Nasal cavity respiratory epithelium epithelial cell of viscerocranial mucosa (primary cell): Measurements from ENCODE around the gene ATG2A. TPM values are rescaled to one million over a fixed set of nuclear protein-coding genes. Genes with fewer than 3 reads are reported as not detected.

ENCODE experiments used
- total RNA-seq: library from RNA; depleted of rRNA; stranded (reverse); fragments of >200 nt; gene quantifications from 2 replicates; pipeline ENCODE4 v1.2.3, GENCODE V29; 2014

The ATG2A gene
- 6.2 and 15.4 TPM in 2 replicates for total RNA-seq

DNA sequence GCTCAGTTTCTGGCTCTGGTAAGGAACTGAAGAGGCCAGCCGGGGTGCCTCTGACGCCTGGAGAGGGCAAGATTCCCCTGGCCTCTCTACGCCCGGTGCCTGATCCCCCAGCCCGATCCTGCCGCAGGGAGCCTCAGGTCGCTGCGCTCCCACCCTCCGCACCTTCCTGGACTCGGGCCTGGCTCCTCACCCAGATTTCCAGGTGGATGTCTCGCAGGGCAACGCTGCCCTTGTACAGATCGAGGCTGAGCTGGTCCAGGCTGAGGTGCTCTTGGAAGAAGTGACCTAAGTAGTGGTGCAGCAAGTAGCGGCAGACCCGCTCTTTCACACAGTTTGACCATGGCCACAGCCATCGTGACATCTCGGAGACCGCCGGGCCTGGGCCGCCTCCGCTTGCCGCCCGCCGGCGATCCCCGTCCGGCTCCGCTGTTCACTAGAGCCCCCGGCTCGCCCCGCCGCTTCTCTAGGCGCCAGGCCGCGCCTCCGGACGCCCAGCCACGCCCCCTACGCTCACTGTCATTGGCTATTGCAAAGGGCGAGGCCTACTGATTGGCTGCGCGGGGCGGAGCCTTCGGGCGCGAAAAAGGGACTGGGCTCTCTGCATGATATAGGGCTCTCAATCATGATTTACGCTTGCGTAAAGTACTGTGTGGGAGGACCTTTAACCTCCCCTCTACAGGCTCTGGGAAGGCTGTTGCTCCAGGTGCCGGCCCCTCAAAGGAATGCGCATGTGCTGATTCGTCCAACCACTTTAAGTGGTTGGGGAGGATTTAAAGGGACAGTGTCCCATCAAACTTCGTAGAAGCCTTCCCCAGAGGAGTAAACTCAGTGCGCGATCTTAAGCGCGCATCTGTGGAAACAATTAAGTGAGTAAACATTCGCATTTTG lies at the start of gene ATG2A:
TSS of gene ATG2A (minus strand) at position 435 of the 888 bp plus-strand sequence. CDS start at position 361, 74 bp downstream.

GRCh38 chr11:64935359-64936081 lies 18.5 kb upstream of the ATG2A start, which contains the start of gene GPHA2:
GPHA2 (minus strand) TSS chr11:64935893; CDS start chr11:64935460, 433 bp downstream.

DNA sequence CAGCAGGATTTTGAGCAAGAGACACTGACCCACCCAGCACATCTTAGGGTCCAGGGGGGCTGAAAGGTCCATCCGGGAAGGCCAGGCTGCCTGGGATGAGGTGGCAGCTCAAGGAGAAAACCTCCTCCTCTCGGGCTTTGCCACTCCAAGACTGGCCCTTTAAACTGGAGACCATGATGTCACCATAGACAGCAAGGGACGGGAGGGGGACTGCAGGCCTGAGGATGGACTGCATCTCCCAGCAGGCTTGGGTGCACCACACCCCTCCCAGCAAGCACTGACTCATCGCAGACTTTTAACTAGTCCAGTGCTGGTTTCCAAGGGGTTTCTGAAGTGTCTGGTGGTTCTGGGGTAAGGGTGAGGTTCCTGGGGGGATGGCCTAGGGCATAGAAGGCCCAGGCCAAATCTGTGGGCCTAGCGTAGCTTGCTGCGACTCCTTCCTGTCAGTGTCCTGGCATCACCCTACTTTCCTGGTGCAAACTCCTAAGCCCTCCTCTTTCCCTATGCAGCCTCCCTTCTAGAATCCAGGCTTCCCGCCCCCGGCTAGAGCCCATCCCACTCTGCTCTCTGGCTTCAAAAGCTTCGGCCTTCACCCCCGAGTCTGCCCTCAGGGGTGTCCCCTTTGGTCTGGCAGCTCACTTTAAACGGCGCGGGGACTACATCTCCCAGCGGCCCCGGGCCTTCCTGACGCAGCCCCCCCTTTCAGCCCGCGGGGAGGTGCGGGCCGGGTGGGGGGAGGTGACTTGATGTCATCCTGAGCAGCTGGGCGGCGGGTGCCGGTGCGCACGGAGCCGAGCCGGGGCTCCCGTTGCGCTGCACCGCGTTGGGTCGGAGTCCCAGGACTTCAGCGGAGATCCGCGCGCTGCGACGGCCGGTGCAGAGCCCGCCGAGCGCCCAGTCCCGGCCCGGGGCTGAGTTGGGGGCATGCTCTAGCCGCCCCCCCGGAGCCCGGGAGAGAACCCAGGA lies 7.2 kb upstream of the ATG2A start, which contains the start of gene PPP2R5B:
TSS of gene PPP2R5B (plus strand) at position 746 of the 966 bp plus-strand sequence. CDS start 1,046 bp downstream, outside the sequence.

GRCh38 chr11:64878494-64879243 lies 38.3 kb downstream of the ATG2A start, which contains the start of gene EHD1:
EHD1 (minus strand) TSS chr11:64878621; CDS start chr11:64878464, 157 bp downstream.

Other genes starting within 250 kb of the ATG2A start
- gene NRXN2, start 194.0 kb downstream of the ATG2A start, total RNA-seq: not detected in 2 replicates
- gene RASGRP2, start 173.1 kb downstream of the ATG2A start, total RNA-seq: not detected in 2 replicates
- 0.34 and 0.50 TPM in 2 replicates for gene PYGM, start 157.2 kb downstream of the ATG2A start, total RNA-seq
- gene SF1, start 138.7 kb downstream of the ATG2A start, total RNA-seq: 64.3 and 191 TPM in 2 replicates
- gene MAP4K2, start 114.0 kb downstream of the ATG2A start, total RNA-seq: 7.5 and 14.8 TPM in 2 replicates
- 10.9 and 24.8 TPM in 2 replicates for gene MEN1, start 106.7 kb downstream of the ATG2A start, total RNA-seq
- gene CDC42BPG, start 72.6 kb downstream of the ATG2A start, total RNA-seq: 7.5 and 35.9 TPM in 2 replicates
- gene EHD1, start 38.6 kb downstream of the ATG2A start, total RNA-seq: 34.2 and 92.9 TPM in 2 replicates
- gene PPP2R5B, start 7.5 kb upstream of the ATG2A start, total RNA-seq: 16.4 and 19.4 TPM in 2 replicates
- gene GPHA2, start 18.7 kb upstream of the ATG2A start, total RNA-seq: not detected in 2 replicates
- gene MAJIN, start 54.9 kb upstream of the ATG2A start, total RNA-seq: not detected in 2 replicates
- 0.34 and 0.57 TPM in 2 replicates for gene BATF2, start 79.8 kb upstream of the ATG2A start, total RNA-seq
- 60.5 and 67.8 TPM in 2 replicates for gene ARL2, start 97.0 kb upstream of the ATG2A start, total RNA-seq
- 14.6 and 19.8 TPM in 2 replicates for gene SNX15, start 110.2 kb upstream of the ATG2A start, total RNA-seq
- gene SAC3D1, start 124.0 kb upstream of the ATG2A start, total RNA-seq: 10.1 and 12.0 TPM in 2 replicates
- 5.8 and 7.2 TPM in 2 replicates for gene NAALADL1, start 141.3 kb upstream of the ATG2A start, total RNA-seq
- gene CDCA5, start 166.8 kb upstream of the ATG2A start, total RNA-seq: under 0.01 and 0.14 TPM in 2 replicates
- 41.0 and 64.6 TPM in 2 replicates for gene ZFPL1, start 167.0 kb upstream of the ATG2A start, total RNA-seq
- 97.1 and 98.5 TPM in 2 replicates for gene VPS51, start 179.0 kb upstream of the ATG2A start, total RNA-seq
- gene TM7SF2, start 194.7 kb upstream of the ATG2A start, total RNA-seq: 21.9 and 24.6 TPM in 2 replicates
- 11.1 and 22.2 TPM in 2 replicates for gene ZNHIT2, start 200.5 kb upstream of the ATG2A start, total RNA-seq
- 177 and 362 TPM in 2 replicates for gene FAU, start 204.9 kb upstream of the ATG2A start, total RNA-seq
- gene MRPL49, start 205.1 kb upstream of the ATG2A start, total RNA-seq: 30.1 and 48.9 TPM in 2 replicates
- gene SYVN1, start 217.3 kb upstream of the ATG2A start, total RNA-seq: 24.9 and 39.7 TPM in 2 replicates